ENCODE data around the gene CLCNKB. TPM values are rescaled to one million over a fixed set of nuclear protein-coding genes. Genes with fewer than 3 reads are reported as not detected.
A peak's percentile ranks its signal among the peaks of the same experiment; 100 is the strongest.
"Not testable (repeated sequence)": the region's sequence is repeated elsewhere in the genome, so short reads cannot be mapped to it uniquely, and the experiment has no call there.

The CLCNKB gene
- total and polyA plus RNA-seq, 2 experiments from 2014 or later = 1.3 to 1.9 TPM

GRCh38 chr1:16032388-16033102 is 11.0 kb upstream of the CLCNKB start:
- Mint-ChIP-seq H3K36me3 (ENCODE audit: low read depth) (no peaks in the 10 kb centered on the region), H3K9me3 (no peaks in the 10 kb centered on the region), H3K27ac (no peak overlapping the region; the same call in 1 of the 2 replicates), H3K4me1 (peaks cover 18% of the 10 kb centered on the region), H3K27me3 (ENCODE audit: insufficient read depth, low read depth, poor library complexity) (peaks cover 9% of the 10 kb centered on the region), H3K4me3 (no peak overlapping the region)
- Histone ChIP-seq H3K9me2 (ENCODE audit: insufficient read depth) (no peaks in the 10 kb centered on the region), H3K27ac (ENCODE audit: low read depth) (no peak overlapping the region), H3K4me2 (0 out of 2 replicates have a peak overlapping the region, but pooled peaks have one; percentile 15), H3F3A (replicated peaks; ENCODE audit: low read depth) (no peaks in the 10 kb centered on the region), H3K4me3 (no peak overlapping the region), H3K36me3 (ENCODE audit: insufficient read depth) (no peaks in the 10 kb centered on the region), H4K20me1 (replicated peaks; ENCODE audit: insufficient read depth) (no peaks in the 10 kb centered on the region), H3K27me3 (ENCODE audit: insufficient read depth) (no peaks in the 10 kb centered on the region), H3K4me1 (ENCODE audit: insufficient read depth) (peaks cover 8% of the 10 kb centered on the region), H2AFZ (no peak overlapping the region), H3K79me2 (replicated peaks; ENCODE audit: insufficient read depth) (no peaks in the 10 kb centered on the region)
- ATAC-seq = peak; percentile 92
- peak; percentile 99 for DNase-seq (ENCODE audit: low spot score)
- TF ChIP-seq ZNF462 (CRISPR knock-in tag; IDR thresholded peaks at IDR 0.05) = no peak
- TF ChIP-seq CTCF (conservative IDR thresholded peaks at IDR 0.05; ENCODE audit: low read depth in 2 of 2) = peak; percentile 71 to 99
- no peak for TF ChIP-seq ETS1 (IDR thresholded peaks at IDR 0.05)

GRCh38 chr1:16033103-16033632 is 10.4 kb upstream of the CLCNKB start:
- H3K27me3 ChIP-seq (ENCODE audit: insufficient read depth); H3K9me3 Mint-ChIP-seq; DNase-seq (ENCODE audit: low spot score); H3F3A ChIP-seq (replicated peaks; ENCODE audit: low read depth); H3K4me3 Mint-ChIP-seq; ATAC-seq; H3K4me2 ChIP-seq; H3K9me2 ChIP-seq (ENCODE audit: insufficient read depth); H3K36me3 Mint-ChIP-seq (ENCODE audit: low read depth); H3K36me3 ChIP-seq (ENCODE audit: insufficient read depth); H3K27ac ChIP-seq (ENCODE audit: low read depth); H3K4me1 ChIP-seq (ENCODE audit: insufficient read depth); H4K20me1 ChIP-seq (replicated peaks; ENCODE audit: insufficient read depth); H3K4me3 ChIP-seq; H2AFZ ChIP-seq; H3K79me2 ChIP-seq (replicated peaks; ENCODE audit: insufficient read depth); H3K27ac Mint-ChIP-seq: not testable (repeated sequence)
- peaks cover 16% of the 10 kb centered on the region for H3K4me1 Mint-ChIP-seq
- peaks cover 15% of the 10 kb centered on the region for H3K27me3 Mint-ChIP-seq (ENCODE audit: insufficient read depth, low read depth, poor library complexity)

- H3K4me3 Mint-ChIP-seq; H4K20me1 ChIP-seq (replicated peaks; ENCODE audit: insufficient read depth); H3K79me2 ChIP-seq (replicated peaks; ENCODE audit: insufficient read depth); H3K36me3 Mint-ChIP-seq (ENCODE audit: low read depth); H2AFZ ChIP-seq; H3K4me1 ChIP-seq (ENCODE audit: insufficient read depth); ATAC-seq; H3F3A ChIP-seq (replicated peaks; ENCODE audit: low read depth); H3K4me2 ChIP-seq; H3K36me3 ChIP-seq (ENCODE audit: insufficient read depth); H3K9me3 Mint-ChIP-seq; H3K27ac Mint-ChIP-seq; DNase-seq (ENCODE audit: low spot score); H3K27me3 ChIP-seq (ENCODE audit: insufficient read depth); H3K4me3 ChIP-seq; H3K27me3 Mint-ChIP-seq (ENCODE audit: insufficient read depth, low read depth, poor library complexity); H3K9me2 ChIP-seq (ENCODE audit: insufficient read depth); H3K27ac ChIP-seq (ENCODE audit: low read depth): not testable (repeated sequence)
- H3K4me1 Mint-ChIP-seq = peaks cover 10% of the 10 kb centered on the region
Observed at GRCh38 chr1:16036461-16036860, 7.1 kb upstream of the CLCNKB start.
